HCT116 (cell line): ENCODE results near the gene MEDAG. TPM values are rescaled to one million over a fixed set of nuclear protein-coding genes. Genes with fewer than 3 reads are reported as not detected.

ENCODE experiments used
- ATAC-seq: fragments of 200-7000 bp; cut with Tn5 transposase; 2 replicates; pipeline ENCODE4 v1.9.1; 2020; ENCODE audit warnings: mild to moderate bottlenecking, moderate library complexity
- BruUV-seq: library from RNA; stranded (reverse); fragments of 400-500 nt; replicated peaks from 2 replicates; lab custom pipeline; 2021; lab: Mats Ljungman, UMichigan
- CTCF ChIA-PET: fragments of 300-600 bp; sonication (Branson Sonifier 250); formaldehyde crosslinking; loops from one replicate; lab custom pipeline; 2021; ENCODE audit warnings: antibody characterized with exemption; lab: Charles Lee
- POLR2A ChIA-PET: fragments of 300-600, 350-600 bp; sonication (Branson Sonifier 250); formaldehyde crosslinking; loops from one replicate; lab custom pipeline; 2021; ENCODE audit warnings: antibody characterized with exemption; lab: Charles Lee
- RAD21 ChIA-PET, 2 experiments: fragments of 300-600 bp; sonication (Branson Sonifier 250); formaldehyde crosslinking; loops; one replicate each; lab custom pipeline; 2023; ENCODE audit warnings: low total read pairs in 2 of 2; ENCODE audit not compliant: uncharacterized antibody in 2 of 2, unreplicated experiment in 2 of 2, low non-redundant PET in 1 of 2; lab: Charles Lee
- DNase-seq: peaks from one replicate; pipeline ENCODE4 v3.0.0-alpha.2; 2010; ENCODE audit warnings: low read depth, low spot score
- H2AFZ ChIP-seq: fragments of 200-600 bp; shearing (Covaris generic), sonication (generic); 2 replicates; pipeline ENCODE4 v1.6.1; 2017; ENCODE audit warnings: low read depth, mixed run types, mixed read lengths, antibody characterized with exemption, low read length; ENCODE audit not compliant: poor library complexity, severe bottlenecking
- H3K27ac ChIP-seq: 2 replicates; pipeline ENCODE4 v1.5.1; 2012; ENCODE audit warnings: low read depth, low read length
- H3K27me3 ChIP-seq: fragments of 200-600 bp; sonication (generic); 2 replicates; pipeline ENCODE4 v1.6.1; 2016; ENCODE audit warnings: mixed run types, low read length, mixed read lengths; ENCODE audit not compliant: insufficient read depth
- H3K36me3 ChIP-seq, 2 experiments: fragments of 200-500 bp in 1 of 2; fragments of 200-600 bp in 1 of 2; sonication (Bioruptor generic) in 1 of 2; sonication (generic) in 1 of 2; 2 replicates each; pipeline versions ENCODE4 v1.5.1 to v1.6.1; 2014 to 2016; ENCODE audit warnings: low read length in 2 of 2, inconsistent platforms in 1 of 2, mixed read lengths in 1 of 2, mixed run types in 1 of 2; ENCODE audit not compliant: insufficient read depth in 2 of 2, control insufficient read depth in 1 of 2
- H3K4me1 ChIP-seq, 2 experiments: fragments of 200-600 bp in 1 of 2; sonication (generic) in 1 of 2; 2 replicates each; pipeline versions ENCODE4 v1.5.1 to v1.6.1; 2012 to 2017; ENCODE audit warnings: low read length in 2 of 2, inconsistent platforms in 1 of 2, mild to moderate bottlenecking in 1 of 2, mixed read lengths in 1 of 2, mixed run types in 1 of 2, moderate library complexity in 1 of 2; ENCODE audit not compliant: insufficient read depth in 2 of 2, control insufficient read depth in 1 of 2
- H3K4me2 ChIP-seq: fragments of 200-600 bp; sonication (generic); 2 replicates; pipeline ENCODE4 v1.6.1; 2017; ENCODE audit warnings: mixed run types, low read length, mixed read lengths
- H3K4me3 ChIP-seq, 2 experiments: fragments of 200-600 bp in 1 of 2; sonication (generic) in 1 of 2; replicated peaks in 1 of 2; 2 replicates each; pipeline ENCODE4 v1.5.1; 2011 to 2016; ENCODE audit warnings: low read length in 2 of 2, control low read depth in 1 of 2, low read depth in 1 of 2, mild to moderate bottlenecking in 1 of 2, mixed read lengths in 1 of 2, mixed run types in 1 of 2
- H3K79me2 ChIP-seq: fragments of 200-600 bp; sonication (generic); 2 replicates; pipeline ENCODE4 v1.6.1; 2017; ENCODE audit warnings: mild to moderate bottlenecking, mixed run types, low read length, moderate library complexity, mixed read lengths; ENCODE audit not compliant: insufficient read depth
- H3K9ac ChIP-seq: fragments of 200-600 bp; sonication (generic); 2 replicates; pipeline ENCODE4 v1.6.1; 2016; ENCODE audit warnings: low read length, mixed read lengths
- H3K9me2 ChIP-seq: fragments of 200-600 bp; sonication (generic), shearing (Covaris generic); 2 replicates; pipeline ENCODE4 v1.6.1; 2017; ENCODE audit warnings: mixed run types, mild to moderate bottlenecking, moderate library complexity; ENCODE audit not compliant: insufficient read depth
- H3K9me3 ChIP-seq, 2 experiments: fragments of 200-500 bp in 1 of 2; fragments of 200-600 bp in 1 of 2; sonication (Bioruptor generic) in 1 of 2; sonication (generic) in 1 of 2; 2 replicates each; pipeline ENCODE4 v1.6.1; 2014 to 2017; ENCODE audit warnings: low read length in 2 of 2, mixed read lengths in 2 of 2, inconsistent platforms in 1 of 2, low read depth in 1 of 2, mild to moderate bottlenecking in 1 of 2, mixed run types in 1 of 2, moderate library complexity in 1 of 2; ENCODE audit not compliant: control insufficient read depth in 1 of 2, insufficient read depth in 1 of 2
- H4K20me1 ChIP-seq: fragments of 200-600 bp; sonication (generic), shearing (Covaris generic); 2 replicates; pipeline ENCODE4 v1.6.1; 2017; ENCODE audit warnings: mixed run types, mild to moderate bottlenecking, moderate library complexity; ENCODE audit not compliant: insufficient read depth
- CEBPB ChIP-seq: IDR thresholded peaks from 2 replicates; pipeline ENCODE4 v1.6.1; 2012; ENCODE audit warnings: low read depth
- EGR1 ChIP-seq: IDR thresholded peaks from 2 replicates; pipeline ENCODE4 v1.6.1; 2012; ENCODE audit warnings: low read depth
- EZH2 ChIP-seq: fragments of 200-600 bp; sonication (generic); IDR thresholded peaks from 2 replicates; pipeline ENCODE4 v1.6.1; 2017; ENCODE audit warnings: antibody characterized with exemption, mixed run types
- EZH2phosphoT487 ChIP-seq: fragments of 200-600 bp; IDR thresholded peaks from 2 replicates; pipeline ENCODE4 v1.6.1; 2018; ENCODE audit warnings: antibody characterized with exemption, borderline replicate concordance
- JUND ChIP-seq: IDR thresholded peaks from 2 replicates; pipeline ENCODE4 v1.6.1; 2012
- POLR2A ChIP-seq: IDR thresholded peaks from 2 replicates; pipeline ENCODE4 v1.7.0; 2011; ENCODE audit warnings: borderline replicate concordance; ENCODE audit not compliant: insufficient read depth, insufficient read length; ENCODE audit errors: extremely low read depth
- POLR2AphosphoS5 ChIP-seq: IDR thresholded peaks from 2 replicates; pipeline ENCODE4 v1.6.1; 2011; ENCODE audit warnings: mild to moderate bottlenecking, low read depth, low read length, moderate library complexity
- REST ChIP-seq: IDR thresholded peaks from 2 replicates; pipeline ENCODE4 v1.6.1; 2012; ENCODE audit warnings: low read depth
- SP1 ChIP-seq: IDR thresholded peaks from 2 replicates; pipeline ENCODE4 v1.6.1; 2012; ENCODE audit warnings: low read depth
- YY1 ChIP-seq: IDR thresholded peaks from 2 replicates; pipeline ENCODE4 v1.6.1; 2011; ENCODE audit warnings: low read length, low read depth, moderate library complexity, mild to moderate bottlenecking; ENCODE audit not compliant: insufficient replicate concordance; ENCODE audit errors: extremely low read depth
- ZFX ChIP-seq: fragments of 450-650 bp; IDR thresholded peaks from 2 replicates; pipeline ENCODE4 v1.6.1; 2017
- ZNF274 ChIP-seq: fragments of 200-500 bp; sonication (Bioruptor generic); IDR thresholded peaks from 2 replicates; pipeline ENCODE4 v1.6.1; 2014; ENCODE audit warnings: mild to moderate bottlenecking, low read depth, low read length, inconsistent platforms
- intact Hi-C: fragments of 100-400 bp; cut with micrococcal nuclease; formaldehyde crosslinking; loops from 2 replicates; pipeline ENCODE4 v1.10.0; 2022
- total RNA-seq: library from RNA; stranded (reverse); gene quantifications from one replicate; pipeline ENCODE4 v1.2.1, GENCODE V29; 2021; ENCODE audit not compliant: unreplicated experiment
- TF ChIP-seq, protein P1 (sequence below): IDR thresholded peaks from 2 replicates; pipeline ENCODE4 v1.6.1; 2012
- TF ChIP-seq, protein P2 (sequence below): IDR thresholded peaks from 2 replicates; pipeline ENCODE4 v1.6.1; 2011; ENCODE audit warnings: mild to moderate bottlenecking, low read length, moderate library complexity; ENCODE audit not compliant: insufficient replicate concordance; ENCODE audit errors: extremely low read depth
- TF ChIP-seq, protein P3 (sequence below): IDR thresholded peaks from 2 replicates; pipeline ENCODE4 v1.6.1; 2012

Gene MEDAG
- total RNA-seq, 1 experiment from 2014 or later: not detected

GRCh38 chr13:30932481-30933353 lies 26.6 kb downstream of the MEDAG start, which contains the start of gene TEX26:
Gene TEX26, plus strand, starts transcription at chr13:30932656. Its CDS starts 60 bp downstream, at chr13:30932716.
- DNase-seq: no peak
- Histone ChIP-seq H3K4me3 (no peak within 1 kb of the TSS), H4K20me1 (no peaks in the 10 kb centered on the region), H3K36me3 (no peaks in the 10 kb centered on the region), H3K27ac (no peak within 1 kb of the TSS), H2AFZ (no peak within 1 kb of the TSS), H3K9ac (no peak within 1 kb of the TSS), H3K9me3 (no peaks in the 10 kb centered on the region), H3K4me2 (no peak within 1 kb of the TSS), H3K9me2 (no peaks in the 10 kb centered on the region), H3K27me3 (no peaks in the 10 kb centered on the region), H3K79me2 (no peaks in the 10 kb centered on the region), H3K4me1 (no peaks in the 10 kb centered on the region)
- intact Hi-C loops: no loop called here
- ATAC-seq: no peak
- TF ChIP-seq REST: no peak
- no peak for TF ChIP-seq EZH2
- TF ChIP-seq, protein P1, sequence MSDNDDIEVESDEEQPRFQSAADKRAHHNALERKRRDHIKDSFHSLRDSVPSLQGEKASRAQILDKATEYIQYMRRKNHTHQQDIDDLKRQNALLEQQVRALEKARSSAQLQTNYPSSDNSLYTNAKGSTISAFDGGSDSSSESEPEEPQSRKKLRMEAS: no peak
- TF ChIP-seq YY1: no peak
- TF ChIP-seq POLR2AphosphoS5: no peak
- no peak for TF ChIP-seq SP1
- TF ChIP-seq EZH2phosphoT487: no peak
- no peak for TF ChIP-seq POLR2A
- no peak for TF ChIP-seq EGR1
- no peak for TF ChIP-seq CEBPB
- no peak for TF ChIP-seq ZNF274
- no peak for TF ChIP-seq ZFX
- TF ChIP-seq, protein P2, sequence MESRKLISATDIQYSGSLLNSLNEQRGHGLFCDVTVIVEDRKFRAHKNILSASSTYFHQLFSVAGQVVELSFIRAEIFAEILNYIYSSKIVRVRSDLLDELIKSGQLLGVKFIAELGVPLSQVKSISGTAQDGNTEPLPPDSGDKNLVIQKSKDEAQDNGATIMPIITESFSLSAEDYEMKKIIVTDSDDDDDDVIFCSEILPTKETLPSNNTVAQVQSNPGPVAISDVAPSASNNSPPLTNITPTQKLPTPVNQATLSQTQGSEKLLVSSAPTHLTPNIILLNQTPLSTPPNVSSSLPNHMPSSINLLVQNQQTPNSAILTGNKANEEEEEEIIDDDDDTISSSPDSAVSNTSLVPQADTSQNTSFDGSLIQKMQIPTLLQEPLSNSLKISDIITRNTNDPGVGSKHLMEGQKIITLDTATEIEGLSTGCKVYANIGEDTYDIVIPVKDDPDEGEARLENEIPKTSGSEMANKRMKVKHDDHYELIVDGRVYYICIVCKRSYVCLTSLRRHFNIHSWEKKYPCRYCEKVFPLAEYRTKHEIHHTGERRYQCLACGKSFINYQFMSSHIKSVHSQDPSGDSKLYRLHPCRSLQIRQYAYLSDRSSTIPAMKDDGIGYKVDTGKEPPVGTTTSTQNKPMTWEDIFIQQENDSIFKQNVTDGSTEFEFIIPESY: no peak
- TF ChIP-seq, protein P3, sequence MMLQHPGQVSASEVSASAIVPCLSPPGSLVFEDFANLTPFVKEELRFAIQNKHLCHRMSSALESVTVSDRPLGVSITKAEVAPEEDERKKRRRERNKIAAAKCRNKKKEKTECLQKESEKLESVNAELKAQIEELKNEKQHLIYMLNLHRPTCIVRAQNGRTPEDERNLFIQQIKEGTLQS: no peak
- no peak for TF ChIP-seq JUND
- ChIA-PET POLR2A (no interaction called here), CTCF (no interaction called here), RAD21 (no interaction called here)
- BruUV-seq: no TSS peak
